ENCODE results near the gene TXNL4A.

- TF ChIP-seq, protein P1, sequence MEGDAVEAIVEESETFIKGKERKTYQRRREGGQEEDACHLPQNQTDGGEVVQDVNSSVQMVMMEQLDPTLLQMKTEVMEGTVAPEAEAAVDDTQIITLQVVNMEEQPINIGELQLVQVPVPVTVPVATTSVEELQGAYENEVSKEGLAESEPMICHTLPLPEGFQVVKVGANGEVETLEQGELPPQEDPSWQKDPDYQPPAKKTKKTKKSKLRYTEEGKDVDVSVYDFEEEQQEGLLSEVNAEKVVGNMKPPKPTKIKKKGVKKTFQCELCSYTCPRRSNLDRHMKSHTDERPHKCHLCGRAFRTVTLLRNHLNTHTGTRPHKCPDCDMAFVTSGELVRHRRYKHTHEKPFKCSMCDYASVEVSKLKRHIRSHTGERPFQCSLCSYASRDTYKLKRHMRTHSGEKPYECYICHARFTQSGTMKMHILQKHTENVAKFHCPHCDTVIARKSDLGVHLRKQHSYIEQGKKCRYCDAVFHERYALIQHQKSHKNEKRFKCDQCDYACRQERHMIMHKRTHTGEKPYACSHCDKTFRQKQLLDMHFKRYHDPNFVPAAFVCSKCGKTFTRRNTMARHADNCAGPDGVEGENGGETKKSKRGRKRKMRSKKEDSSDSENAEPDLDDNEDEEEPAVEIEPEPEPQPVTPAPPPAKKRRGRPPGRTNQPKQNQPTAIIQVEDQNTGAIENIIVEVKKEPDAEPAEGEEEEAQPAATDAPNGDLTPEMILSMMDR (IDR thresholded peaks at IDR 0.05), result no peak
- TF ChIP-seq POLR2A (IDR thresholded peaks at IDR 0.05) (no peak), POLR2AphosphoS5 (IDR thresholded peaks at IDR 0.05) (no peak), EP300 (IDR thresholded peaks at IDR 0.05) (no peak)
Measured at GRCh38 chr18:79971211-79971952, 17.0 kb downstream of the TXNL4A start.
